Measurements from ENCODE around the gene ILF3.

ILF3 gene

DNA sequence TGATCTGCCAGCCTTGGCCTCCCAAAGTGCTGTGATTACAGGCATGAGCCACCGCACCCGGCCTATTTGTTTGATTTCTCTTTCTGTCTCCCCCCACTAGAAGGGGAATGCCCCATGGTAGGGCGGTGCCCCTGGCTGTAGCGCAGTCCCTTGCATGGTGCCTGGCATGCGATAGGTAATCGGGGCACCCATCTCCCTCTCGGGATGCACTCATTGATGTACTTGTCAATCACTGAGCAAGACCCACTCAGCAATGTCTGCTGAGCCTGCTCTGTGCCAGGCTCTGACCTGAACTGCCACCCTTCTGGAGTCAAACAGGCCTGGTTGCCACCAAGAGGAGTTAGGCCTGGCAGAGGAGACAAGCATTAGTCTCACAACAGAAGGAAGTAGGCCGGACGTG lies 83.6 kb downstream of the ILF3 start:
- no peak for DNase-seq

DNA sequence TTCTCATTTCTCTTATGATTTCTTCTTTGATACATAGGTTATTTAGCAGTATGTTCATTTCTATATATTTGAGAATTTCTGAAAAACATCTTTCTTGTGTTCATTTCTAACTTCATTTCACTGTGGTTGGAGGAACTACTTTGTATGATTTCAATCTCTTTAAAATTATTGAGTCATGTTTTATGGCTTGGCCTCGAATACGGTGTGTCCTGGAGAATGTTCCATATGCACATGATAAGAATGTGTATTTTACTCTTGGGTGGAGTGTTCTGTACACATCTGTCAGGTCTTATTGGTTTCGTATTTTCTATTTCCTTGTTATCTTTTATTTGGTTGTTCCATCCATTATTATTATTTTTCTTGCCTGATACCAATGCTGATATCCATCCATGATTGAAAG lies 86.7 kb downstream of the ILF3 start:
- no peak for DNase-seq

Data from NCI-H2081 (cell line).